Liver (tissue), 9 donors: ENCODE results near the gene SP2. TPM values are rescaled to one million over a fixed set of nuclear protein-coding genes. Genes with fewer than 3 reads are reported as not detected.

ENCODE experiments used
- DNase-seq: peaks from one replicate; pipeline ENCODE4 v3.0.0-alpha.2; 2017; ENCODE audit warnings: low spot score
- H3K27ac ChIP-seq, 2 donors: one replicate each; pipeline ENCODE4 v1.7.0; 2013; ENCODE audit warnings: inconsistent platforms in 2 of 2, low read length in 2 of 2, control low read depth in 1 of 2, low read depth in 1 of 2, mild to moderate bottlenecking in 1 of 2
- H3K27me3 ChIP-seq, 4 donors: one replicate each; pipeline versions ENCODE4 v1.6.1 to v1.7.0; 2013; ENCODE audit warnings: low read length in 3 of 4, inconsistent platforms in 1 of 4, mild to moderate bottlenecking in 1 of 4, moderate library complexity in 1 of 4; ENCODE audit not compliant: control insufficient read depth in 4 of 4, insufficient read depth in 4 of 4
- H3K36me3 ChIP-seq, 4 donors: one replicate each; pipeline versions ENCODE4 v1.6.1 to v1.7.0; 2013; ENCODE audit warnings: low read length in 3 of 4, mild to moderate bottlenecking in 3 of 4, low read depth in 1 of 4, moderate library complexity in 1 of 4; ENCODE audit not compliant: control insufficient read depth in 4 of 4, insufficient read depth in 3 of 4
- H3K4me1 ChIP-seq, 4 donors: one replicate each; pipeline versions ENCODE4 v1.6.1 to v1.7.0; 2013; ENCODE audit warnings: low read length in 3 of 4, mild to moderate bottlenecking in 3 of 4, moderate library complexity in 1 of 4; ENCODE audit not compliant: control insufficient read depth in 4 of 4, insufficient read depth in 4 of 4
- H3K4me3 ChIP-seq, 3 donors: one replicate each; pipeline versions ENCODE4 v1.6.1 to v1.7.0; 2013; ENCODE audit warnings: low read length in 3 of 3, control low read depth in 1 of 3, low read depth in 1 of 3, mild to moderate bottlenecking in 1 of 3
- H3K9ac ChIP-seq, 2 donors: one replicate each; pipeline ENCODE4 v1.7.0; 2013; ENCODE audit warnings: low read length in 2 of 2, mild to moderate bottlenecking in 2 of 2, moderate library complexity in 2 of 2, control low read depth in 1 of 2, low read depth in 1 of 2
- H3K9me3 ChIP-seq, 4 donors: one replicate each; pipeline versions ENCODE4 v1.6.1 to v1.7.0; 2013; ENCODE audit warnings: low read length in 3 of 4; ENCODE audit not compliant: control insufficient read depth in 4 of 4
- CTCF ChIP-seq: fragments of 150-350 bp; IDR thresholded peaks from 2 replicates; pipeline ENCODE4 v1.5.1; 2017; ENCODE audit warnings: improper control_type of control experiment, low read depth, low read length; ENCODE audit not compliant: missing input control
- EGR1 ChIP-seq, 2 donors: IDR thresholded peaks; 2 replicates each; pipeline ENCODE4 v1.6.1; 2016 to 2018; ENCODE audit warnings: antibody characterized with exemption in 2 of 2, low read depth in 2 of 2
- FOXA1 ChIP-seq: IDR thresholded peaks from 2 replicates; pipeline ENCODE4 v1.6.1; 2016; ENCODE audit warnings: antibody characterized with exemption
- FOXA2 ChIP-seq: IDR thresholded peaks from 2 replicates; pipeline ENCODE4 v1.6.1; 2016; ENCODE audit warnings: antibody characterized with exemption
- GABPA ChIP-seq, 2 donors: IDR thresholded peaks in 1 of 2; conservative IDR thresholded peaks in 1 of 2; 2 replicates each; pipeline ENCODE4 v1.6.1; 2016; ENCODE audit warnings: antibody characterized with exemption in 2 of 2, mild to moderate bottlenecking in 1 of 2, moderate library complexity in 1 of 2
- HNF4A ChIP-seq, 2 donors: conservative IDR thresholded peaks; 2 replicates each; pipeline ENCODE4 v1.6.1; 2016; ENCODE audit warnings: antibody characterized with exemption in 2 of 2, mild to moderate bottlenecking in 2 of 2
- HNF4G ChIP-seq: IDR thresholded peaks from 2 replicates; pipeline ENCODE4 v1.6.1; 2016; ENCODE audit warnings: antibody characterized with exemption
- JUND ChIP-seq, 2 donors: IDR thresholded peaks; 2 replicates each; pipeline ENCODE4 v1.6.1; 2016; ENCODE audit warnings: antibody characterized with exemption in 2 of 2
- MAX ChIP-seq: IDR thresholded peaks from 2 replicates; pipeline ENCODE4 v1.6.1; 2016; ENCODE audit warnings: antibody characterized with exemption
- RAD21 ChIP-seq, 2 donors: IDR thresholded peaks; 2 replicates each; pipeline ENCODE4 v1.6.1; 2016; ENCODE audit warnings: antibody characterized with exemption in 2 of 2, mild to moderate bottlenecking in 2 of 2
- REST ChIP-seq: IDR thresholded peaks from 2 replicates; pipeline ENCODE4 v1.6.1; 2016; ENCODE audit warnings: antibody characterized with exemption, mild to moderate bottlenecking
- SP1 ChIP-seq: IDR thresholded peaks from 2 replicates; pipeline ENCODE4 v1.6.1; 2018; ENCODE audit warnings: antibody characterized with exemption, mild to moderate bottlenecking
- TAF1 ChIP-seq: conservative IDR thresholded peaks from 2 replicates; pipeline ENCODE4 v1.6.1; 2016; ENCODE audit warnings: antibody characterized with exemption, mild to moderate bottlenecking
- ZBTB33 ChIP-seq: IDR thresholded peaks from 2 replicates; pipeline ENCODE4 v1.6.1; 2016; ENCODE audit warnings: antibody characterized with exemption
- WGBS: extraction: QIAGEN DNeasy Blood & Tissue Kit; methylation state at CpG from one replicate; pipeline ENCODE4 v1.1.7; 2013; 5-methylcytosine and 5-hydroxymethylcytosine counted together
- polyA plus RNA-seq, 2 donors: library from polyadenylated mRNA; stranded (reverse) in 1 of 2; unstranded in 1 of 2; fragments of 200-250 nt in 1 of 2; fragments of >200 nt in 1 of 2; fragmentation: Nextera tagmentation in 1 of 2; extraction: Ambion mirVana in 1 of 2; gene quantifications; one replicate each; pipeline versions ENCODE4 v1.2.1 to v1.2.3, GENCODE V29; 2013 to 2015
- total RNA-seq, 2 donors: library from RNA; depleted of rRNA; stranded (reverse); fragments of >200 nt; gene quantifications; one replicate each; pipeline ENCODE4 v1.2.3, GENCODE V29; 2014
- donor health status: healthy.
- donor health status: healthy.
- donor health status: healthy.
- donor health status: healthy.
- donor health status: healthy.

SP2 gene
- total and polyA plus RNA-seq, 4 donors = 2.2 to 5.7 (median 3.8) TPM

- TF ChIP-seq REST = no peak
These were observed 11.7 kb upstream of the SP2 start (continued) for GRCh38 chr17:47884427-47884740.

- Histone ChIP-seq H3K36me3 (no peaks in the 10 kb centered on the region), H3K27ac (no peak overlapping the region), H3K4me1 (no peaks in the 10 kb centered on the region), H3K27me3 (no peaks in the 10 kb centered on the region), H3K9me3 (no peaks in the 10 kb centered on the region), H3K9ac (no peak overlapping the region), H3K4me3 (no peak overlapping the region)
- TF ChIP-seq FOXA2 = no peak
- no peak for TF ChIP-seq GABPA (IDR thresholded peaks at IDR 0.05 in 1 of 2, conservative IDR thresholded peaks at IDR 0.05 in 1 of 2)
- TF ChIP-seq TAF1 = no peak
- TF ChIP-seq MAX = no peak
- TF ChIP-seq ZBTB33 = no peak
- TF ChIP-seq CTCF = no peak
- no peak for TF ChIP-seq FOXA1
- 73% methylated on average over 11 of the region's 11 CpGs for WGBS
- no peak for DNase-seq
These were observed 10.9 kb upstream of the SP2 start for GRCh38 chr17:47884905-47885730.

GRCh38 chr17:47888293-47888692, 7.7 kb upstream of the SP2 start:
- DNase-seq = no peak
- no peak overlapping the region for H3K27ac ChIP-seq
- no peaks in the 10 kb centered on the region for H3K9me3 ChIP-seq
- no peaks in the 10 kb centered on the region for H3K36me3 ChIP-seq
- WGBS = 86% methylated on average over 6 of the region's 6 CpGs
- H3K4me1 ChIP-seq = no peaks in the 10 kb centered on the region
- no peak overlapping the region for H3K9ac ChIP-seq
- H3K4me3 ChIP-seq = no peak overlapping the region
- H3K27me3 ChIP-seq = no peaks in the 10 kb centered on the region
- TF ChIP-seq FOXA2 = no peak
- no peak for TF ChIP-seq GABPA (IDR thresholded peaks at IDR 0.05 in 1 of 2, conservative IDR thresholded peaks at IDR 0.05 in 1 of 2)
- no peak for TF ChIP-seq MAX
- TF ChIP-seq TAF1 = no peak
- TF ChIP-seq RAD21 (IDR thresholded peaks at IDR 0.05) = no peak
- TF ChIP-seq FOXA1 = no peak
- TF ChIP-seq JUND (IDR thresholded peaks at IDR 0.05) = no peak
- no peak for TF ChIP-seq REST
- no peak for TF ChIP-seq HNF4A (conservative IDR thresholded peaks at IDR 0.05)
- TF ChIP-seq SP1 = no peak
- no peak for TF ChIP-seq CTCF
- TF ChIP-seq EGR1 (IDR thresholded peaks at IDR 0.05; ENCODE audit: low read depth in 2 of 2) = no peak
- TF ChIP-seq HNF4G = no peak
